Transverse colon (tissue), 4 donors: ENCODE measurements around the gene NPAS1. TPM values are rescaled to one million over a fixed set of nuclear protein-coding genes. Genes with fewer than 3 reads are reported as not detected.

ENCODE experiments used
- DNase-seq: peaks from one replicate; pipeline ENCODE4 v3.0.0-alpha.2; 2019
- H3K27ac ChIP-seq, 4 donors: fragments of 200-600 bp; sonication (generic); 2 replicates each; pipeline ENCODE4 v1.5.1; 2016 to 2018; ENCODE audit warnings: inconsistent platforms in 4 of 4
- H3K27me3 ChIP-seq: fragments of 200-600 bp; sonication (generic); 2 replicates; pipeline ENCODE4 v1.5.1; 2017; ENCODE audit warnings: inconsistent platforms
- H3K36me3 ChIP-seq, 4 donors: fragments of 200-600 bp; sonication (generic); 2 replicates each; pipeline ENCODE4 v1.5.1; 2017 to 2019; ENCODE audit warnings: inconsistent platforms in 4 of 4
- H3K4me1 ChIP-seq, 4 donors: fragments of 200-600 bp; sonication (generic); 2 replicates each; pipeline ENCODE4 v1.5.1; 2017 to 2020; ENCODE audit warnings: inconsistent platforms in 4 of 4
- H3K4me3 ChIP-seq, 4 donors: fragments of 200-600 bp; sonication (generic); 1 replicate in 1 of 4; 2 replicates in 3 of 4; pipeline versions ENCODE4 v1.5.1 to v1.6.1; 2017 to 2019; ENCODE audit warnings: inconsistent platforms in 4 of 4
- H3K9me3 ChIP-seq, 2 donors: fragments of 200-600 bp; sonication (generic); 2 replicates each; pipeline ENCODE4 v1.5.1; 2017 to 2019; ENCODE audit warnings: inconsistent platforms in 2 of 2
- CTCF ChIP-seq, 5 experiments: fragments of 200-600 bp in 3 of 5; fragments of 450-650 bp in 2 of 5; sonication (generic) in 3 of 5; IDR thresholded peaks; 1 replicate in 2 of 5; 2 replicates in 3 of 5; pipeline ENCODE4 v1.5.1; 2016 to 2017; ENCODE audit warnings: antibody characterized with exemption in 5 of 5, inconsistent platforms in 3 of 5, mild to moderate bottlenecking in 2 of 5, moderate library complexity in 1 of 5
- EP300 ChIP-seq: sonication (generic); formaldehyde crosslinking; IDR thresholded peaks from one replicate; pipeline ENCODE4 v1.6.1; 2017; ENCODE audit warnings: antibody characterized with exemption, low read depth
- POLR2A ChIP-seq: fragments of 450-650 bp; IDR thresholded peaks from one replicate; pipeline ENCODE4 v1.6.1; 2016; ENCODE audit warnings: antibody characterized with exemption, mild to moderate bottlenecking, moderate library complexity
- POLR2AphosphoS5 ChIP-seq, 3 donors: sonication (generic); formaldehyde crosslinking; IDR thresholded peaks; one replicate each; pipeline ENCODE4 v1.6.1; 2016; ENCODE audit warnings: antibody characterized with exemption in 3 of 3
- WGBS, 2 donors: methylation state at CpG; one replicate each; pipeline ENCODE4 v1.1.5; 2018; ENCODE audit warnings: low coverage in 1 of 2; 5-methylcytosine and 5-hydroxymethylcytosine counted together
- in situ Hi-C, 4 donors: fragments of 200-750 bp; cut with MboI; loops; one replicate each; pipeline versions ENCODE4 v1.15.0 to v1.15.1; 2017; ENCODE audit warnings: low sequenced_read_pairs in 3 of 4, low pct_ligation_motif_present in 1 of 4, low pct_unique_long_range_greater_than_20kb in 1 of 4
- intact Hi-C: fragments of 100-400 bp; cut with DNase I; formaldehyde crosslinking; loops from one replicate; pipeline ENCODE4 v1.15.1; 2023; ENCODE audit warnings: low total_unique reads
- total RNA-seq, 4 donors: library from RNA; depleted of rRNA; stranded (reverse); fragments of >200 nt; gene quantifications; one replicate each; pipeline ENCODE4 v1.1.0, GENCODE V29; 2016

The NPAS1 gene
- total RNA-seq, 4 donors from 2014 or later = 0.55 to 0.79 TPM; not detected in 2

GRCh38 chr19:47070756-47071155, 51.1 kb downstream of the NPAS1 start:
- peaks cover 0 to 60% (median 30%) of the 10 kb centered on the region in 4 donors for H3K36me3 ChIP-seq
- no peaks in the 10 kb centered on the region for H3K4me1 ChIP-seq
- no peak overlapping the region for H3K4me3 ChIP-seq
- intact Hi-C loops = loop anchor here (1.0 kb wide), 1 partner anchor 42 kb away; no protein-coding TSS in a partner anchor
- WGBS, 2 donors = 98% methylated on average over 10 to 18 of the region's 18 CpGs
- H3K27ac ChIP-seq = no peak overlapping the region
- no peak for DNase-seq
- in situ Hi-C loops = loop anchor here in 1 of 4 donors (10.0 kb wide), 1 partner anchor 54 kb away; no protein-coding TSS in a partner anchor
- no peaks in the 10 kb centered on the region for H3K9me3 ChIP-seq
- no peak for TF ChIP-seq EP300
- no peak for TF ChIP-seq POLR2A
- no peak for TF ChIP-seq CTCF (IDR thresholded peaks at IDR 0.05)
- no peak for TF ChIP-seq POLR2AphosphoS5 (IDR thresholded peaks at IDR 0.05)
- no peaks in the 10 kb centered on the region for H3K27me3 ChIP-seq

DNA sequence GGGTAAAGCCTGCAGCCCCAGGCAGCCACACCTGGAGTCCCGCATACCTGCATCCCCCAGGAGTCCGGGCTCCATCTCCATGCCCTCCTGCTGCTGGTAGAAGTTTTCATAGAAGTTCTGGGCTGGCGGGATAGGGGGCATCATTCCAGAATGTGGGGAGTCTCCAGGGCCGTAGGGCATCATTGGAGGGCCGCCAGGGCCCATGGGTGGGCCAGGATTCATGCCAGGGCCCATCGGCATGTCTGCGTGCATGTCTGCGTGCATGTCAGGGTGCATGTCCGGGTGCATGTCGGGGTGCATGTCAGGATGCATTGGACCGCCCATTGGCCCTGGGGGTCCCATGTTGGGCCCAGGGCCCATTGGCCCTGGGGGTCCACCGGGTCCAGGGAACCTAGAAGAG, 52.1 kb downstream of the NPAS1 start:
- DNase-seq = no peak
- intact Hi-C loops (loop anchor here (1.0 kb wide), 1 partner anchor 43 kb away; no protein-coding TSS in a partner anchor), in situ Hi-C loops (loop anchor here in 1 of 4 donors (10.0 kb wide), 1 partner anchor 53 kb away; no protein-coding TSS in a partner anchor)
- Histone ChIP-seq H3K36me3 (peaks cover 0 to 56% (median 28%) of the 10 kb centered on the region in 4 donors), H3K9me3 (no peaks in the 10 kb centered on the region), H3K27ac (no peak overlapping the region), H3K4me3 (no peak overlapping the region), H3K4me1 (no peaks in the 10 kb centered on the region), H3K27me3 (no peaks in the 10 kb centered on the region)
- WGBS, 2 donors = 90% methylated on average over 12 of the region's 12 CpGs; no CpG with 5 or more reads in 1 of the 2 donors
- TF ChIP-seq EP300 = no peak
- TF ChIP-seq POLR2A = no peak
- no peak for TF ChIP-seq CTCF (IDR thresholded peaks at IDR 0.05)
- no peak for TF ChIP-seq POLR2AphosphoS5 (IDR thresholded peaks at IDR 0.05)

DNA sequence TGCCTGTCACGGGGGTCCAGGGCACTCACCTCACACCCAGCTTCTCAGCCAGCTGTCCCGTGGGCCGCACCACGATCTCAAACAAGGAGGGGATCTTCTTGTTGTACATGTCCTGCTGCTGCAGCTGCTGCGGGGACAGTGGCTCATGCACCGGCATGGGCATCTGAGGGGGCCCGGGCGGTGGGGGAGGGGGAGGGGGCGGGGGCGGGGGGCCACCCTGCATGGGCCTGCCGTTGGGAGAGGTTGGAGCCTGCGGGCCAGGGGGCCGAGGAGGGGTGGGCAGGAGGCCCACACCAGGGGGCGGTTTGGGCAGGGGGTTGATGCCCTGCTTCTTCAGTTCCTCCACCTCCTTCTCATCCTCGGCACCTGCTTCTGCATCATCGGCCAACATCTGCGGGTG, 52.7 kb downstream of the NPAS1 start:
- in situ Hi-C loops = loop anchor here in 1 of 4 donors (10.0 kb wide), 1 partner anchor 52 kb away; no protein-coding TSS in a partner anchor
- TF ChIP-seq EP300 (no peak), POLR2A (no peak), CTCF (IDR thresholded peaks at IDR 0.05) (no peak), POLR2AphosphoS5 (IDR thresholded peaks at IDR 0.05) (no peak)
- 77 to 91% methylated on average over 5 to 8 of the region's 17 CpGs for WGBS, 2 donors

DNA sequence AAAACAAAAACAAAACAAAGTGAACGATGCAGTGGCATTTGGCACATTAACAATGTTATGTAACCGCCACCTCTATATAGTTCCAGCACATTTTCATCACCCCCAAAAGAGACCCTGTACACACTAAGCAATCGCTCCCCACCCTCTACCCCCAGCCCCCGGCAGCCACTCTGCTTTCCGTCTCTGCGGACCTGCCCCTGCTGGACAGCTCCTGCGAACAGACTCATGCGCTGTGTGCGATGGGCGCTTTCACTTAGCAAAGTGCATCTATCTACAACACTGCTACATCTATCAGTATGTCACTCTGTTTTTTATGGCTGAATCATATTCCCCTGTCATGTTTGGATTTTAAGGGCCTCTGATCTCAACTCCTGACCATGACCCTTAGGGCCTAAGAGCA, 53.9 kb downstream of the NPAS1 start:
- in situ Hi-C loops = loop anchor here in 1 of 4 donors (10.0 kb wide), 1 partner anchor 51 kb away; no protein-coding TSS in a partner anchor
- DNase-seq = no peak
- Histone ChIP-seq H3K4me3 (no peak overlapping the region), H3K9me3 (no peaks in the 10 kb centered on the region), H3K36me3 (peaks cover 0 to 60% (median 23%) of the 10 kb centered on the region in 4 donors), H3K27me3 (no peaks in the 10 kb centered on the region), H3K4me1 (no peaks in the 10 kb centered on the region), H3K27ac (no peak overlapping the region)
- no peak for TF ChIP-seq POLR2A
- TF ChIP-seq EP300 = no peak
- no peak for TF ChIP-seq CTCF (IDR thresholded peaks at IDR 0.05)
- no peak for TF ChIP-seq POLR2AphosphoS5 (IDR thresholded peaks at IDR 0.05)
- intact Hi-C loops = no loop called here
- WGBS, 2 donors = 80 to 89% methylated on average over 2 to 10 of the region's 10 CpGs

More for the DNA sequence above, 52.7 kb downstream of the NPAS1 start:
- DNase-seq = no peak
- peaks cover 0 to 56% (median 25%) of the 10 kb centered on the region in 4 donors for H3K36me3 ChIP-seq
- H3K4me3 ChIP-seq = no peak overlapping the region
- no peaks in the 10 kb centered on the region for H3K9me3 ChIP-seq
- H3K27me3 ChIP-seq = no peaks in the 10 kb centered on the region
- intact Hi-C loops = no loop called here
- no peak overlapping the region for H3K27ac ChIP-seq
- no peaks in the 10 kb centered on the region for H3K4me1 ChIP-seq
